ENCODE measurements around the gene PODXL2.

The PODXL2 gene

DNA sequence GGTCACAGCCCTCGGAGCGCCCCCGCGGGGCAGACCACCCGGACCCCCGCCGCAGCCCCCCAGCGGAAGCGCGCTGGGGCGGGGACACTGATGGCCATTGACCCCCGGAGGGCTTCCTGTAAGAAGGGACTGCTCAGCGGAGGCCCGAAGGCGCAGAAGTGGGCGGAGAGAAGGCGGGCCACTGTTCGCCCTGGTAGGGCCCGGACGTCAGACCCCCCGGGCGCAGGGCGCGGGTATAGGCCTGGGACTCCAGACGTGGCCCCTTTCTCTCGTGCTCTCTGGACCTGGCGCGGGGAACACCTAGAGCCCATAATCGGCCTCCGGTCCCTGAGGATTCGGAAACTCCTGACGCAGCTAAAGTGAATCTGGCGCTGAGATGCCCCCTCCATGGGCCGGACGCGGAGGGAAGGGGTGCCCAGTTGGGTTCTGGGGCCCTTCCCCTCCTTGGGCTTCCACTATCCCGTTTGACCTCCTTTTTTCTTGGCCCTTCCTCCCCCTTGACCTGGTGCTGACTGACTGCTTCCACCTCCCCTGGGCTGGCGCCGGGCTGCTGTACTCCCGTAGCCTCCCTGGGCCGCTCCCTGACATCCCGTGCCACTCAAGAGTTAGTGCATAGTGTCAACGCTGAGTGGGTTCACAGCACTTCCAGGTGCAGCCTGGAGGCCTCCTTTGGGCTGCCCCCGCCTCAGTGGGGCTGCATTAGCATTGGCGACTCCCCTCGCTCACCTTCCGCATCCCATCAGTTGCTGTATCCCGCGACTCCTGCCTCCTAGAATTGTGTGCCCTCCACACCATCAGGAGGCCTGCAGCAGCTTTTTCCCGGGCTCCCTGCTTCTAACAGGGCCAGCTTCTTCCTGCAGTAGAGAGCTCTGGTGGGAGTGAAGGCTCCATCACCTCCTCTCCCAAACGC, 44.5 kb downstream of the PODXL2 start:
- Histone ChIP-seq H3K4me1 (ENCODE audit: control insufficient read depth in 1 of 2, insufficient read depth in 2 of 2, low read length in 2 of 2) (peaks cover 6 to 10% of the 10 kb centered on the region in 2 experiments), H3K27ac (ENCODE audit: low read depth, low read length) (no peak overlapping the region), H3K79me2 (ENCODE audit: control insufficient read depth, insufficient read depth, low read length, poor library complexity) (no peaks in the 10 kb centered on the region), H3K27me3 (ENCODE audit: insufficient read depth, low read length) (no peaks in the 10 kb centered on the region), H4K12ac (ENCODE audit: low read depth, low read length) (peak overlapping the region; percentile 48), H3K4me3 (ENCODE audit: low read depth, low read length) (peak overlapping the region; percentile 81), H2BK120ac (ENCODE audit: insufficient read depth, low read length, poor library complexity) (peak overlapping the region; percentile 21), H3K36me3 (ENCODE audit: control insufficient read depth in 1 of 2, insufficient read depth in 2 of 2, low read length in 2 of 2) (no peaks in the 10 kb centered on the region), H2AFZ (ENCODE audit: insufficient read depth, low read length, poor library complexity) (peak overlapping the region; percentile 75), H3K4ac (ENCODE audit: low read depth, low read length) (no peak overlapping the region), H3K4me2 (ENCODE audit: low read length) (peak overlapping the region; percentile 87), H3K23ac (ENCODE audit: low read length) (no peak overlapping the region), H2BK5ac (ENCODE audit: low read depth, low read length, poor library complexity) (no peak overlapping the region), H4K8ac (ENCODE audit: low read depth, low read length) (peak overlapping the region; percentile 71), H2BK12ac (ENCODE audit: low read length) (no peak overlapping the region), H3K14ac (ENCODE audit: low read length) (no peak overlapping the region), H2AK5ac (ENCODE audit: low read length) (no peak overlapping the region), H4K91ac (ENCODE audit: low read depth, low read length) (peak overlapping the region; percentile 64), H3K9ac (ENCODE audit: low read length) (no peak overlapping the region), H3K9me3 (ENCODE audit: insufficient read depth, low read depth, low read length) (no peaks in the 10 kb centered on the region), H3K79me1 (ENCODE audit: low read length) (peaks cover 9% of the 10 kb centered on the region), H3K18ac (ENCODE audit: low read length) (no peak overlapping the region)
- no CpG with 5 or more reads among the region's 51 CpGs for WGBS (ENCODE audit: extremely low coverage, insufficient coverage, insufficient read length)
- peak; percentile 50 to 73 for DNase-seq

DNA sequence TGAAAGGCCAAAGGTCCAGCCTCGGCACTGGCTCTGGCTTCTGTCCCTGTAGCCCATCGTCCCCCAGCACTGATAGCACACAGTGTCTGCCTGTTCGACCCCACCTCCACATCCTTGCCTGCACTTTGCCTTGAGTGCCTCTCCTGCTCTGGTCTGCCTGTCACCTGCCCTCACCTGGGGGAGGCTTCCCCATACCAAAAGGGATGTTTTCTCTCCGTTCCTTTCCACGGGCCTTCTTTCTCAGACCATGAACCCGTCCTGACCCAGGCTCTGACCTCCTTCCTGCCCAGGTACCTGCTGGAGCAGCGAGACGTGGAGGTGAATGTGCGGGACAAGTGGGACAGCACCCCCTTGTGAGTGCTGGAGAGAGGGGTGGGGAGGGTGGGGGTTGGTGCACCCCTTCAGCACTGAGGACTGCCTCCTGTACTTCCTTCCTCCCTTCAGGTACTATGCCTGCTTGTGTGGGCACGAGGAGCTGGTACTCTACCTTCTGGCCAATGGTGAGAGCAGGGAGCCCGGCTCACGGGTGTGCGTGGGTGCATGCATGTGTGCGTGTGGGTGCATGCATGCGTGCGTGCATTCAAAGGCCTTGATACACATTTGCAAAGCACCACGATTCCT, 45.2 kb downstream of the PODXL2 start:
- no peak overlapping the region for H3K4me2 ChIP-seq (ENCODE audit: low read length)
- no peak overlapping the region for H2BK5ac ChIP-seq (ENCODE audit: low read depth, low read length, poor library complexity)
- WGBS (ENCODE audit: extremely low coverage, insufficient coverage, insufficient read length): no CpG with 5 or more reads among the region's 17 CpGs
- no peaks in the 10 kb centered on the region for H3K27me3 ChIP-seq (ENCODE audit: insufficient read depth, low read length)
- no peak overlapping the region for H3K9ac ChIP-seq (ENCODE audit: low read length)
- no peaks in the 10 kb centered on the region for H3K36me3 ChIP-seq (ENCODE audit: control insufficient read depth in 1 of 2, insufficient read depth in 2 of 2, low read length in 2 of 2)
- H3K23ac ChIP-seq (ENCODE audit: low read length): no peak overlapping the region
- H2BK120ac ChIP-seq (ENCODE audit: insufficient read depth, low read length, poor library complexity): no peak overlapping the region
- no peak overlapping the region for H3K14ac ChIP-seq (ENCODE audit: low read length)
- no peak for DNase-seq
- H3K79me1 ChIP-seq (ENCODE audit: low read length): peaks cover 9% of the 10 kb centered on the region
- no peaks in the 10 kb centered on the region for H3K79me2 ChIP-seq (ENCODE audit: control insufficient read depth, insufficient read depth, low read length, poor library complexity)
- H3K9me3 ChIP-seq (ENCODE audit: insufficient read depth, low read depth, low read length): no peaks in the 10 kb centered on the region
- no peak overlapping the region for H3K4me3 ChIP-seq (ENCODE audit: low read depth, low read length)
- no peak overlapping the region for H4K8ac ChIP-seq (ENCODE audit: low read depth, low read length)
- no peak overlapping the region for H4K12ac ChIP-seq (ENCODE audit: low read depth, low read length)
- H3K4me1 ChIP-seq (ENCODE audit: control insufficient read depth in 1 of 2, insufficient read depth in 2 of 2, low read length in 2 of 2): peaks cover 6 to 10% of the 10 kb centered on the region in 2 experiments
- H2AK5ac ChIP-seq (ENCODE audit: low read length): no peak overlapping the region
- no peak overlapping the region for H3K4ac ChIP-seq (ENCODE audit: low read depth, low read length)
- no peak overlapping the region for H3K18ac ChIP-seq (ENCODE audit: low read length)
- no peak overlapping the region for H3K27ac ChIP-seq (ENCODE audit: low read depth, low read length)
- H4K91ac ChIP-seq (ENCODE audit: low read depth, low read length): no peak overlapping the region
- no peak overlapping the region for H2AFZ ChIP-seq (ENCODE audit: insufficient read depth, low read length, poor library complexity)
- no peak overlapping the region for H2BK12ac ChIP-seq (ENCODE audit: low read length)

DNA sequence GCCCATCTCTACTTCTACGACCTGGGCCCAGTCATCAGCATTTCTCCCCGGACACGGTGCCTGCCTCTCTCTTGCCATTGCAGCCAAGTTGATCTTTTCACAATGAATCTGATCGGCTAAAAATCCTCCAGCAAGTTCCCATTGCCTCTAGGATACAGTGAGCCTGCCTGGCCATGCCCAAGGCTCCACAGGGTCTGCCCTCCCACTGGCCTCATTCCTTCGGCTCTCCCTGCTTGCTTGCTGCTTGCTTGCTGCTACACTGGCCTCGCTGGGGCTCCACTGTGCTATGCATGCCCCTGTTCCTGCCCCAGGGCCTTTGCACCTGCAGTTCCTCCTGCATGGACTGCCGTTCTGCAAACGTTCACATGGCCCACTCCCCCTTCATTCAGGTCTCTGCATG, 45.8 kb downstream of the PODXL2 start:
- H3K4me3 ChIP-seq (ENCODE audit: low read depth, low read length): no peak overlapping the region
- H3K4me2 ChIP-seq (ENCODE audit: low read length): no peak overlapping the region
- WGBS (ENCODE audit: extremely low coverage, insufficient coverage, insufficient read length): no CpG with 5 or more reads among the region's 8 CpGs
- H3K27ac ChIP-seq (ENCODE audit: low read depth, low read length): no peak overlapping the region
- no peaks in the 10 kb centered on the region for H3K27me3 ChIP-seq (ENCODE audit: insufficient read depth, low read length)
- H4K12ac ChIP-seq (ENCODE audit: low read depth, low read length): no peak overlapping the region
- H3K4ac ChIP-seq (ENCODE audit: low read depth, low read length): no peak overlapping the region
- H3K14ac ChIP-seq (ENCODE audit: low read length): no peak overlapping the region
- H4K8ac ChIP-seq (ENCODE audit: low read depth, low read length): no peak overlapping the region
- H3K9ac ChIP-seq (ENCODE audit: low read length): no peak overlapping the region
- H2BK12ac ChIP-seq (ENCODE audit: low read length): no peak overlapping the region
- H2AK5ac ChIP-seq (ENCODE audit: low read length): no peak overlapping the region
- H3K79me1 ChIP-seq (ENCODE audit: low read length): peaks cover 9% of the 10 kb centered on the region
- no peak overlapping the region for H3K18ac ChIP-seq (ENCODE audit: low read length)
- no peaks in the 10 kb centered on the region for H3K79me2 ChIP-seq (ENCODE audit: control insufficient read depth, insufficient read depth, low read length, poor library complexity)
- no peak overlapping the region for H3K23ac ChIP-seq (ENCODE audit: low read length)
- no peak overlapping the region for H2BK5ac ChIP-seq (ENCODE audit: low read depth, low read length, poor library complexity)
- peaks cover 6 to 10% of the 10 kb centered on the region in 2 experiments for H3K4me1 ChIP-seq (ENCODE audit: control insufficient read depth in 1 of 2, insufficient read depth in 2 of 2, low read length in 2 of 2)
- no peaks in the 10 kb centered on the region for H3K36me3 ChIP-seq (ENCODE audit: control insufficient read depth in 1 of 2, insufficient read depth in 2 of 2, low read length in 2 of 2)
- DNase-seq: no peak
- H2AFZ ChIP-seq (ENCODE audit: insufficient read depth, low read length, poor library complexity): no peak overlapping the region
- H2BK120ac ChIP-seq (ENCODE audit: insufficient read depth, low read length, poor library complexity): no peak overlapping the region
- no peak overlapping the region for H4K91ac ChIP-seq (ENCODE audit: low read depth, low read length)
- H3K9me3 ChIP-seq (ENCODE audit: insufficient read depth, low read depth, low read length): no peaks in the 10 kb centered on the region

DNA sequence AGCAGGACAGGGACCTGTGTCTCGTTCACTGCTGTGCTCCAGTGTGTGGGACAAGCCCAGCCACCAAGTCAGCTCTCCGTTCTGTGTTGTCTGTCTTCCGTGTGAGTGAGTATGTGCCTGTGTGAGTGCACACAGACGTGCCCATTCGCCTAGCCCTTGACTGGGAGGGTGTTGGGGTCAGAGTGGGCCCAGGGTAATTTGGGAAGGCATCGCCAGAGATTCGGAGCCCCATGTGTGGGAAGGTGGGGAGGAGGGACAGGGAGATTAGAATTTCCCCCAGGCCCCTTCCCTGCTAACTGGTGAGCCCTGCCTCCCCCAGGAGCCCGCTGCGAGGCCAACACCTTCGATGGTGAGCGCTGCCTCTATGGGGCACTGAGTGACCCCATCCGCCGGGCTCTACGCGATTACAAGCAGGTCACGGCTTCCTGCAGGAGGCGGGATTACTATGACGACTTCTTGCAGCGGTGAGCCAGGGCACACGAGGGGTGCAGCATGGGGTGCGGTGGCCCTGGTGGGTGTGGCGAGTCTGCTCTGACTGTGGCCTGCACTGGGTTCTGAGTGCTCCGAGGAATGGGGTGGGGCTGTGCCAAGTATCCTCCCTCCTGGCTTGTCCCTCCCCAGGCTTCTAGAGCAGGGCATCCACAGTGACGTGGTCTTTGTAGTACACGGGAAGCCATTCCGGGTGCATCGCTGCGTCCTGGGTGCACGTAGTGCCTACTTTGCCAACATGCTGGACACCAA, 46.8 kb downstream of the PODXL2 start:
- DNase-seq: no peak
- no peak overlapping the region for H2BK5ac ChIP-seq (ENCODE audit: low read depth, low read length, poor library complexity)
- H2AK5ac ChIP-seq (ENCODE audit: low read length): no peak overlapping the region
- no peak overlapping the region for H3K9ac ChIP-seq (ENCODE audit: low read length)
- no CpG with 5 or more reads among the region's 29 CpGs for WGBS (ENCODE audit: extremely low coverage, insufficient coverage, insufficient read length)
- H3K4me2 ChIP-seq (ENCODE audit: low read length): no peak overlapping the region
- no peaks in the 10 kb centered on the region for H3K36me3 ChIP-seq (ENCODE audit: control insufficient read depth in 1 of 2, insufficient read depth in 2 of 2, low read length in 2 of 2)
- H3K27me3 ChIP-seq (ENCODE audit: insufficient read depth, low read length): no peaks in the 10 kb centered on the region
- no peak overlapping the region for H4K8ac ChIP-seq (ENCODE audit: low read depth, low read length)
- peaks cover 9% of the 10 kb centered on the region for H3K79me1 ChIP-seq (ENCODE audit: low read length)
- no peak overlapping the region for H4K91ac ChIP-seq (ENCODE audit: low read depth, low read length)
- H2AFZ ChIP-seq (ENCODE audit: insufficient read depth, low read length, poor library complexity): no peak overlapping the region
- H3K18ac ChIP-seq (ENCODE audit: low read length): no peak overlapping the region
- H3K23ac ChIP-seq (ENCODE audit: low read length): no peak overlapping the region
- no peak overlapping the region for H3K4ac ChIP-seq (ENCODE audit: low read depth, low read length)
- H2BK12ac ChIP-seq (ENCODE audit: low read length): no peak overlapping the region
- H3K9me3 ChIP-seq (ENCODE audit: insufficient read depth, low read depth, low read length): no peaks in the 10 kb centered on the region
- H3K79me2 ChIP-seq (ENCODE audit: control insufficient read depth, insufficient read depth, low read length, poor library complexity): no peaks in the 10 kb centered on the region
- H3K14ac ChIP-seq (ENCODE audit: low read length): no peak overlapping the region
- H4K12ac ChIP-seq (ENCODE audit: low read depth, low read length): no peak overlapping the region
- peaks cover 6 to 10% of the 10 kb centered on the region in 2 experiments for H3K4me1 ChIP-seq (ENCODE audit: control insufficient read depth in 1 of 2, insufficient read depth in 2 of 2, low read length in 2 of 2)
- H2BK120ac ChIP-seq (ENCODE audit: insufficient read depth, low read length, poor library complexity): no peak overlapping the region
- no peak overlapping the region for H3K27ac ChIP-seq (ENCODE audit: low read depth, low read length)
- H3K4me3 ChIP-seq (ENCODE audit: low read depth, low read length): no peak overlapping the region

All from trophoblast cell (in vitro differentiated cells and primary cell).